HG02571 (cell line): ENCODE measurements around the gene LUC7L2.
"Not testable (repeated sequence)": the region's sequence is repeated elsewhere in the genome, so short reads cannot be mapped to it uniquely, and the experiment has no call there.

Source experiments
- ATAC-seq: cut with Tn5 transposase; IDR thresholded peaks from one replicate; pipeline ENCODE4 v1.9.1; 2021; ENCODE audit warnings: mild to moderate bottlenecking, moderate library complexity; ENCODE audit not compliant: unreplicated experiment

LUC7L2 gene

DNA sequence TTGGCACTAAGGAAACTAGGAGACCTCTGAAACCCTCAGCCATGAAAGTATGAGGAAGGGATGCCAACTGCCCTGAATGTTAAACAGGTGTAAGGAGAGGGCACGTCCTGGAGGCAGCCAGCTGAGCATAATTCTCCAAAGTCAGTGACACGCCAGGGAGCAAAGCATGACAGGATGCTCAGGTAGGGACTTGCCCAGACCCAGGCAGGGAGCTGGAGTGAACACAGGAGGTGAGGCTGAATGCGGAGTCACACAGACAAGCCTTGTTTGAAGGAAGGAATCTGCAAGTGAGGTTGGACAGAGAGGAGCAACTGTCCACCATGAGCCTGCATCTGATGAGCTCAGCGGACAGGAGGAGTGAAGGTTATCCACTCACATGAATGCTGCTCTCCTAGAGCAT is 82.3 kb downstream of the LUC7L2 start:
- ATAC-seq: no peak

DNA sequence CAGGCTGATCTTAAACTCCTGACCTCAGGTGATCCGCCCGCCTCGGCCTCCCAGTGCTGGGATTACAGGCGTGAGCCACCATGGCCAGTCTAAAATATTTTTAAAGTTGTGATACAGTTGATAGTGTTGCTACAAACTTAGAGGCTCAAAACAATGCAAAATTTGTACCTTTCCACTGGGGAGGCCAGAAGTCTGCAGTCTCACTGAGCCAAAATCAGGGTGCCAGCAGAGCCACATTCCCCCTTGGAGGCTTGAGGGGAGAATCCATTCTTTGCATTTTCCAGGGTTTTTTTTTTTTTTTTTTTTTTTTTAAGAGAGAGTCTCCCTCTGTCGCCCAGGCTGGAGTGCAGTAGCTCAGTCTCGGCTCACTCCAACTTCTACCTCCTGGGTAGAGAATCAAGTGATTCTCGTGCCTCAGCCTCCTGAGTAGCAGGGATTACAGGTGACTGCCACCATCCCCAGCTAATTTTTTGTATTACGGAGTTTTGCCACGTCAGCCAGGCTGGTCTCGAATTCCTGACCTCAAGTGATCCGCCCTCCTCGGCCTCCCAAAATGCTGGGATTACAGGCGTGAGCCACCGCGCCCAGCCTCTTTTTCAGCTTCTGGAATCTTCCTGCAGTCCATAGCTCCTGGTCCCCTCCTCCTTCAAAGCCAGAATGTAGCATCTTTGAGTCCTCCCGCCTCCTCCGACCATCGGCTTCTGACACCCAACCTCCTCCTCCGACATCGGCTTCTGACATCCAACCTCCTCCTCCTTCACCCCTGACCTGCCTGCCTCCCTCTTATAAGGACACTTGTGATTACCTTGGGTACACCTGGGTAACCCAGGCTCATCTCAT is 86.6 kb downstream of the LUC7L2 start:
- no peak for ATAC-seq

DNA sequence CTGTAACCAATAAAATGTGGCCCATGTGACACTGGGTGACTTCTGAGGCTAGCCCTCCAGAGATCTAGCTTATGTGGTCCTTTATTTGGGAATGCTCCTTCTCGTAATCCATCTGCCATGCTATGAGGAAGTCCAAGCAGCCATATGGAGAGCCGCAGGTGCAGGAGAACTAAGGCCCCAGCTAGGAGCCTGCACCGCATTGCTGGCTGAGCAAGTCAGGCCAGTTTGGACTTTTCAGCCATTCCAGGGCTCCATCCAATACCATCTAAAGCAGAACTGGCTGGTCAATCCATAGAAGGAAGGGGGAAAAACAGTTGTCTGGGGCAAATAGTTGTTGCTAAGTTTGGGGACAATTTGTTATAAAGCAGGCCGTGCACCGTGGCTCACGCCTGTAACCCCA is 91.2 kb downstream of the LUC7L2 start:
- no peak for ATAC-seq

DNA sequence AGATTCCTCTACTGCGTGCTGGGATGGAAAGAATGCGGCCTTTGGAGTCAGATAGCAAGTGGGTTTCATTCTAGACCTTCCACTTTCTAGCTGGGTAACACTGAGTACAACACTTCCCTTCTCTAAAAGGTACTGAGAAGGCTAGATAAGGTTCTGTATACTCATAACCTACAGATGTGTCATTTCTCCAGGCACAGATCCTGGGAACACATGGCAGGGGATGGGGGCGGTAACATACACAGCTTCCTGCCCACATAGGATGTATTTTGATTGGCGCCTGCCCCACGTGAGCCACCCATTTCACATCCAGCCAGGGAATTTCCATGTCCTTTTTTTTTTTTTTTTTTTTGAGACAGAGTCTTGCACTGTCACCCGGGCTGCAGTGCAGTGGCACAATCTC is 91.9 kb downstream of the LUC7L2 start:
- ATAC-seq: no peak

DNA sequence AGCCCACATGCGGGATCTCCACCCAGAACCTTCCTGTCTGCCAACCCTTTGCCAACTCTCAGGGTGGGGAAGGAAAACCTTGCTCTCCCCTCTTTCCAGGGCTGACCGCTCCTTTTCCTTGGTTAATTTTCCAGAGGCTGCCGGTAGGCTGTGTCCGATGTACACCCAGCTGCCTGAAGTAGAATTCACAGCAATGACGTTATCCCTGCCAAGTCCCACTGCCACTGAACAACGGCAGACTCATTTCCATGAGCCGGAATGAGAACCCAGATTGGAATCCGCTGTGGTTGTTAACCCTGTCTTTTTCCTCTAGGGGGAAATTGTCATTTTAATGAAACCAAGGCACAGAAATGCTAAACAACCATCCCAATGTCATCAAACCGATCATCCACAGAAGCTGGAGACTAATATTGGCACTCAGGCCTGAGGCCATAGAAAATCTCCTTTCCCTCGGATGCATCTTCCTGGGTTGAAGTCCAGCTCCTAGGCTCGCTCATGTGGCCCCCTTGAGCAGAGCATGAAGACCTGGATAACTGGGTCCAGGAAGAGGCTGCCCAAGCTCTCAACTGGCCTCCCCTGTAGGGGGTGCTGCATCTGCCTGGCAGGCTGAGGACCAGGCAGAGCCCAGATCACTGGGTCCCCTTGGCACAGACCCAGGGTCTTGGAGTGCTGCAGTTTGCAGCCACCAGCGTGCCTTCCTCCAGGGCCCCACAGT is 93.4 kb downstream of the LUC7L2 start:
- no peak for ATAC-seq

DNA sequence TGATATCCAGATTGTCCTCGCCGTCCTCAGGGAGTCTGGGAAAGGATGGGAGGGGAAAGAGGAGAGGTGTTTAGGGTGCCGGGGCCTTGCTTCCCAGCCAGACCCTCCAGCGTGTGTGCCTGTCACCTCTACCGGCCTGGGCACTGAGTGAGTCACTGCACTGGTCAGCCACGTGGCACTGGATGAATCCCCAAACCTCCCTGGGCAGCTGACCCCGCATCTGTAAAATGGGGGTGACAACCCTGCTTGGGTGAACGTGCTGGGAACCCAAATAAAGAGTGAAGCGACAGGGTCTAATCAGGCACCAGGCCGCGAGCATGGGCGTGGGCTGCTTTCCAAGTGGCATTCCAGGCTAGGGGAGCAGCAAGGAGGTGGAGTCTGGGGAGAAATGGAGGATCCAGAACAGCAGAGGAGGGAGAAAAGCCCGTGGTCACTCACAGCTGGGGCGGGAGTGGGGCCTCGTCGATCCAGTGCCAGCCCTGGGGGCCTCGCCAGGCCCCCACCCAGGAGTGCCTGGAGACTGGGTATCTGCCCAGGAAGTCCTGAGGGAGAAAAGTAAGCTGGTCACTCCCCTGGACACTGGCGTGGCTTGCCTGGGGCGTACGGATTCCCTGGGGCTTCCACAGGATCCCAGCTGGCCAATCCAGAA is 94.1 kb downstream of the LUC7L2 start:
- no peak for ATAC-seq

DNA sequence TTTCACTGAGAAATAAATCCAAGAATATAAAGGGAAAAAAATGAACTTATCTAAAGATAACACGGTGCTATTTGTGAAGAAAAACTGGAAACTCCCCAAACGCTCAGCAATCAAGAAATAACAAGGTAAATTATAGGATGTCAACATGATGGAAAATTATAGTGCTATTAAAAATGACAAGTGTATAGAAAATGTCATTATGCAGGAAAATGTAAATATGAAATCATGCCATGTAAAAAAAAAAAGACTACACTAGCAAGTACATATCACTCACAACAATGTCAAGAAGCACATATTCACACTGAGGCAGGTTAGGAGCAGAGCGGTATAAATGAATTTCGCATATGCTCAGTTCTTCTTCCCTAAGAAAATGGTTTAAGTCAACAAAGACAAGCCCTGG is 96.1 kb downstream of the LUC7L2 start:
- no peak for ATAC-seq

DNA sequence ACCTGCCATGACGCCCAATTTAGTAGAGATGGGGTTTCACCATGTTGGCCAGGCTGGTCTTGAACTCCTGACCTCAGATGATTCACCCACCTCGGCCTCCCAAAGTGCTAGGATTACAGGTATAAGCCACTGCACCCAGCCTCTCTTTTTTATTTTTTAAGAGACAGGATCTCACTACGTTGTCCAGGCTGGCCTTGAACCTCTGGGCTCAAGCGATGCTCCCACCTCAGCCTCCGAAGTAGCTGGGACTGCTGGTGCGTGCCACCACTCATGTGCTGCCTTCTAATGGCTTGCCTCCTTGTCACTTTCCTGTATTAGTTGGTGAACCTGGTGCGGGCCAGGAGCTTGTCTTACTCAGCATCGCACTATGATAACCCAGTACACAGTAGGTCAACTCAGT is 96.8 kb downstream of the LUC7L2 start:
- no peak for ATAC-seq

DNA sequence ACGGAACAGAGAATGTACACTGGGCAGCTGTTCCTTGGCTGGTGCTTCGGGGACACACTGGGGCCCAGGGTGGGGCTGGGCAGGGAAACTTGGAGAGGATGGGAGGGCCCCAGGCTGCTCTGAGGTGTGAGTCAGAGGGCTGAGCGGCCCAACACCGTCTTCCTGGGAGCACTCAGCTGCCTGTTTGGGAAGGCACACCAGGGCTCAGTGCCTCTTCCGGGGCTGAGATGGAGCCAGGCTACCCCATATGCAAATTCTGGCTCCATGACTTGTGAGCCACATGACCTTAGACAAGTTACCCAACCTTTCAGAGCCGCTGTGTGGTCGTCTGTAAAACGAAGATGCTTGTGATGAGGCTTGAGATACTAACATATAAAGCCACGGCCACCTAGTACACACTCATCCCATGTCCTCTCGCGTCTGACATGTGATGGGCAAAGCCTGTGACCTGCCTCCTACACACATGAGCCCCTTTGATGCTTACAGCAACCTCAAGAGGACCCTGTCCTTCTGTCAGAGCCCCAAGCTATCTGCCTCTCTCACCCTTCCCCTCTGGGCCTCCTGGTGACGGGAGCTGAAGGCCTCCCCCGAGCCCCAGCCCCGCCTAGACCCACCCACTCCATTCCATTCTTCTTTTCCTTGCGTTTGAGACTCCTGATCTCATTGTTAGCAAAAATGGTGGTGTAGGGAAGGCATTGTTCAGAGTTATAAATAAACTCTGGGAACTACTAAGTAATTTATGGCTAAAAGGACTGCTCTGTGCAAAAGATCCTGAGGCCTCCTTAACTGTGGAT is 97.7 kb downstream of the LUC7L2 start:
- ATAC-seq: no peak

DNA sequence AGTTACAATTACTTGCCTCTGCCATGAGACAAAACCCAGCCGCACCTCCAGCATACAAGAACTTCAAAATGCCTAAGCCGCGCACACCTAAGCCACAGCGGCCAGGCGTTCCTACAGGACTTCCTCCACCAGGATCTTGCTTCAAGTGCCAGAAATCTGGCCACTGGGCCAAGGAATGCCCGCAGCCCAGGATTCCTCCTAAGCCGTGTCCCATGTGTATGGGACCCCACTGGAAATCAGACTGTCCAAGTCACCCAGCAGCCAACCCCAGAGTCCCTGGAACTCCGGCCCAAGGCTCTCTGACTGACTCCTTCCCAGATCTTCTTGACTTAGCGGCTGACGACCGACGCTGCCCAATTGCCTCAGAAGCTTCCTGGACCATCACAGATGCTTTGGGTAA is 103.7 kb downstream of the LUC7L2 start:
- not testable (repeated sequence) for ATAC-seq

DNA sequence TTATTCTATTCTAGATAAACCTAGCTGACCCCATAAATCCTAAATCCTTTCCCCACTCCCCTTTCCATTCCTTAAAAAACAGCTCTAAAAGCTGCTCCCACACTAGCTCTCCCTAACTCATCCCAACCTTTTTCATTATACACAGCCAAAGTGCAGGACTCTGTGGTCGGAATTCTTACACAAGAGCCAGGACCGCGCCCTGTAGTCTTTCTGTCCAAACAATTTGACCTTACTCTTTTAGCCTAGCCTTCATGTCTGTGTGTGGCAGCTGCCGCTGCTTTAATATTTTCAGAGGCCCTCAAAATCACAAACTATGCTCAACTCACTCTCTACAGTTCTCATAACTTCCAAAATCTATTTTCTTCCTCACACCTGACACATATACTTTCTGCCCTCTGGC is 104.8 kb downstream of the LUC7L2 start:
- ATAC-seq: not testable (repeated sequence)

DNA sequence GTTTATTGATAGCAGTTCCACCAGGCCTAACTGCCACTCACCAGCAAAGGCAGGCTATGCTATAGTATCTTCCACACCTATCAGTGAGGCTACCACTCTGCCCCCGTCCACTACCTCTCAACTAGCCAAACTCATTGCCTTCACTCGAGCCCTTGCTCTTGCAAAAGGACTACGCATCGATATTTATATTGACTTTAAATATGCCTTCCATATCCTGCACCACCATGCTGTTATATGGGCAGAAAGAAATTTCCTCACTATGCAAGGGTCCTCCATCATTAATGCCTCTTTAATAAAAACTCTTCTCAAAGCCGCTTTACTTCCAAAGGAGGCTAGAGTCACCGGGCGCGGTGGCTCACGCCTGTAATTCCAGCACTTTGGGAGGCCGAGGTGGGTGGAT is 105.4 kb downstream of the LUC7L2 start:
- not testable (repeated sequence) for ATAC-seq

DNA sequence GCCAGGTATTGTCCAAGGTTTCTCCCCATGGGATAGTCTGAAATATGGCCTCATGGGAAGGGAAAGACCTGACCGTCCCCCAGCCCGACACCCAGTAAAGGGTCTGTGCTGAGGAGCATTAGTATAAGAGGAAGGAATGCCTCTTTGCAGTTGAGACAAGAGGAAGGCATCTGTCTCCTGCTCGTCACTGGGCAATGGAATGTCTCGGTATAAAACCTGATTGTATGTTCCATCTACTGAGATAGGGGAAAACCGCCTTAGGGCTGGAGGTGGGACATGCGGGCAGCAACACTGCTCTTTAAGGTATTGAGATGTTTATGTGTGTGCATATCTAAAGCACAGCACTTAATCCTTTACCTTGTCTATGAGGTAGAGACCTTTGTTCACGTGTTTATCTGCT is 108.0 kb downstream of the LUC7L2 start:
- not testable (repeated sequence) for ATAC-seq

DNA sequence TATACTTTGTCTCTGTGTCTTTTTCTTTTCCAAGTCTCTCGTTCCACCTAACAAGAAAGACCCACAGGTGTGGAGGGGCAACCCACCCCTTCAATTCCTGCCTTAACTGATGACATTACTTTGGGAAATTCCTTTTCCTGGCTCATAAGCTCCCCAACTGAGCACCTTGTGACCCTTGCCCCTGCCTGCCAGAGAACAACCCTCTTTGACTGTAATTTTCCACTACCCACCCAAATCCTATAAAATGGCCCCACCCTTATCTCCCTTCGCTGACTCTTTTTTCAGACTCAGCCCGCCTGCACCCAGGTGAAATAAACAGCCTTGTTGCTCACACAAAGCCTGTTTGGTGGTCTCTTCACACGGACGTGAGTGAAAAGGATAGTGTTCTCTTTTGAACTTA is 108.6 kb downstream of the LUC7L2 start:
- ATAC-seq: not testable (repeated sequence)

DNA sequence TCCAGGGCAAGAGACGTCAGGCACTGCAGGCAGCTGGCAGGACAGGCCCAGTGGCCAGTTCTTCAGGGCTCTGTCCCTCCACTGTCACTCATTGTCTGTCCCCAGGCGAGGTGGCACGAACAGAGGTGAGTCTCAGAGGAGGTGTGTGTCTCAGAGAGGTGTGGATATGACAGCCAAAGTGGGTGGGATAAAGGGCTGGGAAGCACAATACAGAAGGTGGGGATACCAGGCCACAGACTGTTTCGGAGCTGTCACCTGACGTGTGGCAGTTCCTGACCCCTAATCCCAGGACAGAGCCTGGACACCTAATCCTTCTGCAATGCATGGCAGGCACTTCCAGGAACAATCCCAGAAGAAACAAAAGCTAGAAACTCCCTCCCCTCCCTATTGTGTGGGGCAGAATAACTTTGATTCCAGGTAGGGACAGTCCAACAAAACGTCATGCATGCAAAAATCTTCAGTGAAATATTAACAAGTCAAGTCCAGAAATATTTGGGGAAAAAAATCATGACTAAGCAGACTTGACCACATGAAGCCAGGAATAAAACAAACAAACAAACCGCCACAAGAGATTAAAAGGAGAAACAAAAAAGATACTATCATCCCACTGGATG is 112.2 kb downstream of the LUC7L2 start:
- no peak for ATAC-seq
